NCI-H524 treated with DMSO at 0.1 percent for 48 hours (cell line): ENCODE measurements around the gene MCM3.

ENCODE experiments used
- DNase-seq: peaks from one replicate; lab custom pipeline; 2025; lab: John Stamatoyannopoulos, UW

Gene MCM3

DNA sequence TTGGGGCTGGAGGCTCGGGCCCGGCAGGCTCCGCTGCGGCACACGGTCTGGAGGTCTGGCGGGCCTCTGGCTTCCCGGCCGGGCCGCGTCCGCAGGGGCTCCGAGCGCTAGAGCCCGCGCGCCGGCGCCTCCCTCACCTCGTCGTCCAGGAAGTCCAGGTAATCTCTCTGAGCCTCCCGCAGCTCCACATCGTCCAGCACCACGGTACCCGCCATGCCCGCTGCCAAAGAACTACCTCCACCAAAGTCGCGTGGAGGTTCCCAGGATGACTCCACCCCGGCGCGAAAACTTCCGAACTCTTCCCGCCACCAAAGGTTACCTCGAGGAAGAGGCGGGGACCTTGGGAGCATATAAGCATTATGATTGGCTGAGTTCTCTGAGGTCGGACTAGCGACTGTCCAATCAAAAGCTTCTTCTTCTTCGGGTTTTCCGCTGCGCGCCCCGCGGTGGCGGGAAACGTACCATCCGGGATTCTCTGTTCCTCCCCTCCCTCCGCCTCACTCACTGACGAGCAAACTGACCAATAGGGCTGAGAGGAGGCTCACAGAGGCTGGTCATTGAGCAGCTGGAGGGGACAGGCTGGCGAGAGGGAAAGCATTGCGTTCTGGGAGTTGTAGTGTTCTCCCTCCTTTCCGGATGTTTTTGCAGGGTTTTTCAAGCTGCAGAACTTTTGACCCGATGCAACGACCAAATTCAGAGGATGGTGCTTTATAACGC, at the start of gene MCM3:
MCM3 (minus strand) TSS at position 283 of the 717 bp plus-strand sequence; CDS start at position 215, 68 bp downstream.
- DNase-seq: peak; percentile 97

DNA sequence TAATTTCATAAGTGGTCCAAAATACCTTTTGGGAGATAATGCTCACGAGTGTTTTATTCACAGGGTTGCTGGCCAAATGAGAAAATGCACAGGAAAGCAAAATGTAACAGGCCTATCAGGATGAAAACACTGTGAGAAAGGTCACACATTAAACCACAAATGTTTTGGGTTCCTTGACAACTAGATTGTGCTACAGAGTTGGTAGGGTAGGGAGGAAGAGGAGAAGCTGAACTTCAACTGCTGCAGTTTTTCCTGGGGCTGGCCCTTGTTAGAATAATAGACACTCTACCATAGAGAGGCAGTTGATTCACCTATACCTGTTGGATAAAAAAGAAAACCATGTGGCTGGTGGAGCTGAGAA, 49.3 kb upstream of the MCM3 start:
- DNase-seq: no peak

DNA sequence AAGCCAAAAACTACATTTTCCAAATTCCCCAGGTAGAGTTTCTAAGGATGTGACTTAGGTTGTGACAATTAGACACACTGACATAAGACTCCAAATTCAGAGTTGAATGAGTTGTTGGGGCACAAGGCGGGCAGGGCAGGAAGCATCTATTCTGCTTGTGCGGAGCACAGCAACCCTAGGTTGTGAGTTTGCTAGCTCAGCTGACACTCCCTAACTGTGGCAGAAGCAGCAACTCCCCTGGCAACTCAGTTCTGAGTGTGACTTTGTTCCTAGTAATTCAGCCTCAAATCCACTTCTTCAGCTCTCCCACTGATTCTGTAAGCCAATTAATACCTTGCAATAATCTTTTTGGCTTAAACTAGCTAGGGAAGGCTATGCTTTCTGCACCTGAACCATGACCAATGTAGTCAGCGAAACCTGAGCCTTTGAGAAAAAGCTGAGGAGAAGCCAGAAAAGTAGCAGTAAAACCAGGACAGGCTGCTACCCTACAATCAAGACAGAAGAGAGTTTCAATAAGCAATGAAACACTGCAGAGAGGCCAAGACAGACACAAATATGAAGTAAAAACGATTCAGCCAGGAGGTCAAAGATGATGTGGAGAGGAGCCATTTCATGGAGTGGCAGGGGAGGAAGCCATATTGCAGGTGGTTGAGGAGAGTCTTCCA, 47.4 kb upstream of the MCM3 start:
- no peak for DNase-seq

DNA sequence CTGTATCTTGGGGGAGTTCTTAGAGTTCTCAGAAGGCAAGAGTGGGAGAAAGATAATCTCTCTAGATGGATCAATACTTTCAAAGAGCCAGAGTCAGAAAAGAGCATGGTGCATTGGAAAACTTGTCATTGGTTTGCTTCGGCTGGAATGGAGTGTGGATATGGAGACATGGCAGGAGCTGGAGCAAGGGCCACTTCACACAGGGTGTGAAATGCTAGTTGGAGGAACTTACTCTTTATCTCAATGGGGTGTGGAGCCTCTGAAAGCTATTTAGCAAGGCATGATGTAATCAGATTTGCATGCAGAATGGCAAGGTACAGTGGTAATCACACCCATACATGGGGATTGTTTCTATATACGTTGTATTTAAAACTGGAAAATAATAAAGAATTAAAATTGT, 45.9 kb upstream of the MCM3 start:
- no peak for DNase-seq

DNA sequence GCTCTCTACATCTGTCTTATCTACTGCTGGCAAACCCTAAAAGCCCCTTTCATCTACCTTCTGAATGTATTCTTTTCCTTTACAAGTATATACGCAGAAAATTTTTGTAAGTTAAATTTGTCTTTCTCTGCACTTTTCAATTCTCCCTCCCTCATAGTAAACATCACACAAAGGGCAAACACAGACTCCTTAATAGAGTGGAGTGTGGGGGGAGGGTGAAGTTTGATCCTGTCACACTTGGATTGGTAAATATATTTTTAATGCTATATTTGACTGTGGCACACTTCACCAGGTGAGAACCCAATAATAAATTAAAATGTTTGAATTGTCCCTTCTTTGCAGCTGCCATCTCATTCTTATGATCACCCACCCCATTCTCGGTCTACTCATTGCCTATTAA, 44.2 kb upstream of the MCM3 start:
- no peak for DNase-seq

DNA sequence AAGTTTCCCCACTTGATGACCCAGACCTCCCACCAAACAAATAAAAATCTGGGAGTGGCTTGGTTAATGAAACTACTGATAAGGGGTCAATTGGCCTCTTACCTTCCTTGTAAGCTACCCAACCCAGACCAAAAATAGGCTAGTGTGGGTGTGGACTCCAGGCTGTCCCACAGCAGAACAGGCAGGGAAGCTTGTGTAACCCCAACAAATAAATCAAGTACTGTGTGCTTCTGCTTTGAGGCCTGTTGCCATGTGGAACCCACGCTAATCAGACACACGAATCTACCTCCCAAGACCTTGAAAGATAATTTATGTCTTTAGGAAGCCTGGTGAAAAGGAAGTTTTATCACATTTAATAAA, 43.7 kb upstream of the MCM3 start:
- no peak for DNase-seq

DNA sequence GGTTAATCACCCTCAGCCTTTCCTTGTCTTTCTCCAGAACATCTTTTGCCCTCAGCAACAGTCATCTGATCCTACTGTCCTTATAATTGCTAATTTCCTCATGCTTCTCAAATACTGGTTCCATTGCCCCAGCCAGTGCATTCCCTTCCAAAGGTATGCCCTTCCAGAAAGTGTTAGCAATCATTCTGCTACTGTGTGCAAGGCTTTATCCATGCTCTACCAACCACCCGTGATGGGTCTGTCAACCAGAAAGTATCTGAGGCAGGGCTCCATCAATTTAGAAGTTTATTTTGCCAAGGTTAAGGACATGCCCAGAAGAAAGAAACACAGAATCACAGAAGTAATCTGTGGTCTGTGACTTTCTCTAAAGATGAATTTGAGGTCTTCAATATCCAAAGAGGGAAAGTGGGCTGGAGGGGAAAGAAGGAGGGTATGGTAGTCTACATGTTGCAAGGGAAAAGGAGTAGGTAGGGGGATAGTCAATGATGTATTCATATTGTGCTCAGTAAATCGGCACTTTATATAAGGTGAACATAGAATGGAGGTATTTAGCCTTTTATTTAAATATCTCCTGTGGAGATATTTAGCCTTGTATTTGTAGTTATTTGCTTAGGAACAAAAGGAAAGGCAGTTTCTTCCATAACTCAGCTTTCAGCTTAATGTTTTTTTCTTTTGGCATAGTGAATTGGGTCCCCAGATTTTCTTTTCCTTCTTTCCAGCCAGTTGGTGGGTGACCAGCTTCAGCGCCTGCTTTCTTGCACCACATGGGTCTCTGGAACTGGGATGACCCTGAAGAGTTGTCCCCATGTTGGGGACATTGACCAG, 42.2 kb upstream of the MCM3 start:
- DNase-seq: no peak

DNA sequence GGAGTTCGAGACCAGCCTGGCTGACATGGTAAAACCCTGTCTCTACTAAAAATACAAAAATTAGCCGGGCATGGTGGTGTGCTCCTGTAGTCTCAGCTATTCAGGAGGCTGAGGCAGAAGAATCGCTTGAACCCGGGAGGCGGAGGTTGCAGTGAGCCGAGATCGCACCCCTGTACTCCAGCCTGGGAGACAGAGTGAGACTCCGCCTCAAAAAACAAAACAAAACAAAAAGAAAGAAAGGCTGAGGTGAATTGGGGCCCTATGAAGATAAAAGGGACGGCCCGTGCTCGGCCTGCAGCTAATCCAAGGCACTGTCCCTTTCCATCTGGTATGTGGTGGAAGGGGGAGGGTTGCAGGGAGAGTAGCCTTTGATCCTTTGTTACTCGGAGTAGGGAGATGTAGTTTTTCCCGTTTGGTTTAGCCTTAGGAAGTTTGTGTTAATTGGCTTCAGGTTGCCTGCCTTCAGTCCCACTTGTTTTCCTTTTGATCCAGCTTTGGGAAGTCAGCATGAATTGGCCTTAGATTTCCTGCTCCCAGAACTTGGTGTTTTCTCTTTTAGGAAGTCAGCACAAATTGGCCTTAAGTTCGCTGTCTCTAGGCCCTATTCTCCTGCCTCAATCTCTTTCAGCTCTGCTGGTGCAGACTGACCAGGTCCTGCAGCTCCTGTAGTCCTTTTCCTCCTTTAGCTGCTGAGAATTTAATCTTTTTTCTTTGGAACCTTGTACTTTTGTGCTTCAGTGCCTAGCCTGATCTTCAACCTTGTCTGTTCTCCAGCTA, 41.3 kb upstream of the MCM3 start:
- DNase-seq: no peak

DNA sequence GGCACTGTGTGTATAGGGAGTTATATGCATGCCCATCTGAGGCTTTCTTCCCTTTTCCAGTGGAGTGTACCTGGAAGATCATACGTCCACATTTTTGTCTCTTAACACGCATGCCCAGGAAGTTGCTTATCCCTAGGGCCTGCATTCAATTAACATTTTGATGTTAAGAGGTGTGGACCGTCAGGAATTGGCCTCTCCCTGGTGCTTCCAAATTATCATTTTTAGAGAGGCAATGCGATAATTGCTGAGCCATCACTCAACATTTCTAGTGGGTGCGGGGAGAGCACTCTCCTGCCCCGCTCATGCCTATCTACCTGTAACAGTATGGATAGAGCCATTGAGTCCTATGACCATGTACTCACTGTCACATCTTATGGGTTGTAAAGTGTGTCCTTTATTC, 39.6 kb upstream of the MCM3 start:
- no peak for DNase-seq

DNA sequence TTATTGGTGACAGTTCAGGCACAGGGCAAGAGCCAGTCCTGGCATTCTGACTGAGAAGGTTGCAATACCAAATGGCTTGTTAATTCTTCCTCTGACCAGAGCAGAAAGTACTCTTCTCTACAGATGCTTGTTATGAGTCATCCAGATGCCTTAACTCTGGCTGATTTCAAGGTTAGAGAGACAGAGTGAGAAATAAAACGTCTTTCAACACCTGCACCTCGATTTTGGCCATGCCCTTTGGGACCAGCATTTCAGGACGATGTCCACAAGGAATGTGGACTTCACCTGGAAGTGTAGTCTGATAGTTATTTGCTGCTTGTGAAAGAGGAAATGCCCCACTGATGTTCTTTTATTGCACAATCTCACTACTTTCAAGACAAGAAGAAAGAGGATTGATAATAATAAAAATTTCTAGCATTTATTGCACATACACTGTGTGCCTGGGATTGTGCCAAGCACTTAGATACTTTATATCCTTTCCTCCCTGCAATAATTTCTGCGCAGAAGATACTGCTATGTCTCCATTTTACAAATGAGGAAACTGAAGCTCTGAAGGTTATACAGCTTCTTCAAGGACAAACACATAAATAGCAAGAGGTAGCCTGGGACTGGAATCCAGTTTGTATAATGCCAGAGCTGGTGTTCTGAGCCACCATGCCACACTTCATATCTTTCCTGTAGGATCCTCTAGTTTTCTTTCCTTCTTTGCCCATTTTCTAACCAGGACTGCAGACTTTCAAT, 33.5 kb upstream of the MCM3 start:
- no peak for DNase-seq

DNA sequence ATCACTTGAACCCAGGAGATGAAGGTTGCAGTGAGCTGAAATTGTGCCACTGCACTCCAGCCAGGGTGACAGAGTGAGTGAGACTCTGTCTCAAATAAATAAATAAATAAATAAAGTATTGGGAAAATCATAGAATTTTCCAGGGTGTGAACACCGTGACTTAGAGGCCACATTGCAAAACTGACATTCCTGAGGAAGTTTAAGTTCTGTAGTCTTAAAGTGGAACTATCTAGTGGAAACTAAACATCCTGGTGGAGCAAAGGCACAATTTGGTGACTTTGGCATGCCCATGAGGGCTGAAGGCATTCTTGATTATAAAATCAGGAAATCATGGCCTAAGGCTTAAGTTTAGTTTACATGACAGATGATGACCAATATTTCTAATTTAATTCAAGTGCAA, 32.7 kb upstream of the MCM3 start:
- DNase-seq: no peak

DNA sequence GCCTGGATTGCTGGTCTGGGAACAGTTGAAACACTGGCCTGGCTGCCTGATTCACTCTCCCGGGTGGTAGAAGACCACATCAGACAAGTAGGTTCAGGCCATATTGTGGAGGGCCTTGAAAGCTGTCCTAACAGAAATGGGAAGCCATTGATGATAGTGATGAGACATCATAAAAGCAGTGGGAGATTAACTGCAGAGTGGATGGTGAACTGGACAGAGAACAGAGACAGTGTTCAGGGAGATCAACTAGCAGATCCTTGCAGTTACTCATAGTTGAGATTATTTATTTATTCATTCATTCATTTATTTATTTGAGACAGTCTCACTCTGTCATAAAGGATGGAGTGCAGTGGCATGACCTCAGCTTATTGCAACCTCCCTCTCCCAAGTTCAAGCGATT, 30.2 kb upstream of the MCM3 start:
- no peak for DNase-seq

DNA sequence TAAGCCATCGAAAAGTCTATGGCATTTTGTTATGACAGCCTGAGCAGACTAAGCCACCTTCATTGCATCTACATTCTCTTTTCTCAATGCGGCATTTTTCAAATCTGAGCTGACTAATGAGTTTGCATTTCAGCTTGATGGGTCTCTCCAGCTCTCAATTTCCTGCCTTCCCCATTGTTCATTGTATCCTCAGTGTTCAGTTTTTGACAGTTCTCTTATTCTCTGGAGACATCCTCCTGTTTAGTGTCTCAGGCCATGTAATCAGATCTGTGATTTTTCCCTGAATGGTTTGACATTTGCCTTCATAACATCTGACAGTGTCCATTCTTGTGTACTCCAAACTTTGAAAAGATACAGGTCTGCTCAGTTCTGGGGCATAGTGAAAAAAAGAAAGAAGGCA, 27.9 kb upstream of the MCM3 start:
- no peak for DNase-seq

DNA sequence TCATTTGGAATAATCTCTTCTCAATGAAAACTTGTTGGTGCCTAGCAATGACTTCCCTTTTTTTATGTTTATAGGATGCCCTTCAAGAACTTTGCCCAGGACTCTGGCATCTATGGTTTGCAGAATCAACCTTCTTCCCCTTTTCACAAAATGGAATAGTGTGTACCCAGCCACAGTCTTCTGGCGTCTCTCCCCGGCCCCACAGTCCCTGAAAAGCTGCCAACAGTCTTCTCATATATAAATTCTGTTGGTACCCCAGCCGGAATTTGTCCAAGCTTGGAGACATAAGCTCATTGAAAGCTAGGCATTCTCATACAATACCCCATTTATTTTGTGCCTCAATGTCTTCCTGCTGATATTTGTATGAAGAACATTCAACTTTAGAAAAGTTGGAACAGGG, 26.4 kb upstream of the MCM3 start:
- no peak for DNase-seq

DNA sequence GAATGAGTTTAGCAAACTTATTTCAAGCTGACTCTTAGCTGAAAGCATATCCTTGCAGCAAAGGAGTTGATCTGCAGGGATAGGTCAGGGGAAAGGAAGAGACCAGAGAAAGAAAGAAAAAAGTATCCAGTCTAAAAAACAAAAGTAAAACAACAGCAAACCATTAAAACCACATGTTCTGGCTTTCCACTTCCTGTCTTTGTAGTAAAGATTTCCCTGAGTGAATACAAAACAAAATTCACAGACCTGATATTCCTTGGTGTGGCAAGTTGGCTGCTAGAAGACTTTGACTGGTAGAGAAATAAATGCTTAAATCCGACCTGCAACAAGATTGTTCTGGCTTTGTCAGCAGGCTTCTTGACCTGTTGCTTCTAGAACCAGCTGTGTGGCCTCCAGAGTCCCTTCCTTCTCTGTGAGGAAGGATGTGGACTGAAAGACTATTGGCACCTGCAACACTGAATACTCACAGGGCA, 23.4 kb upstream of the MCM3 start:
- no peak for DNase-seq

DNA sequence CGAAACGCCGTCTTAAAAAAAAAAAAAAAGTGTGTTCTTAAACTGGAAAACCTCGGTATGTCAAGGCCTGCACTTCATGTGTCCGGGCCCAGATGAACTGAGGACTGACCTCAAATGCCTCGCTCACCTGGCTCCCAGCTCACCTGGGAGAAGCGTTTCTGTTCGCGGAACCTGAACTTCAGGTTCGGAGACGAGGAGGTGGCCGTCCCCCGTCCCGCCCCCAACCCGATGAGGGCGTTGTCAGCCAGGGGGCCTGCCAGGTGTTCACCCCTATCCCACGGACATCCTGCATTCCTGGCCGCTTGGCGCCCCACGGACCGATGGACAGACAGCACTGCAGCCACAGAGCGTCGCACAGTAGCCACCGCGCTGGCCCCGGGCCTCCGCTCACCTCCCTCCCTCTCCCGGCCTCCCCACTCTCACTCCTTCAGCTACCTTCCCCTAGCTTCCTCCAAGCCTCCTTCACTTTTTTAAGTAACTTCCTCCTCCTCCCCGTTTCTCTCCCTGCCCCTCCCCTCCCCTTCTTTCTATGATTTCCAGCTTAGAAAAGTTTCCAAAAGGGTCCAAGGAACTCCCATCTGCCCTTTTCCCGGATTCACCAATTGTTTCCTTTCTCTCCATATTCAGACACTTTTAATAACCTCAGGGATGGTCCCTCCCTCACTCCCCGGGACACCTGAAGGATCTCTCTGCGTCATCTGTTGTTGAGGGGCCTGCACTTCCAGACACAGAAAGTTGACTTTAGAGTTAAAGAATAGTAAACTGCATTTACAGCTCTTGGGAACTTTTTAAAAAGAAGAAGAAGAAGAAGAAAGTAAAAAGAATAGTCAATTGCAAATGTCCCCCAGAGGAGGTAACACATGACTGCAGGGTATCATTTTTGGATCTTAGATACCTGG, 22.7 kb upstream of the MCM3 start:
- no peak for DNase-seq

DNA sequence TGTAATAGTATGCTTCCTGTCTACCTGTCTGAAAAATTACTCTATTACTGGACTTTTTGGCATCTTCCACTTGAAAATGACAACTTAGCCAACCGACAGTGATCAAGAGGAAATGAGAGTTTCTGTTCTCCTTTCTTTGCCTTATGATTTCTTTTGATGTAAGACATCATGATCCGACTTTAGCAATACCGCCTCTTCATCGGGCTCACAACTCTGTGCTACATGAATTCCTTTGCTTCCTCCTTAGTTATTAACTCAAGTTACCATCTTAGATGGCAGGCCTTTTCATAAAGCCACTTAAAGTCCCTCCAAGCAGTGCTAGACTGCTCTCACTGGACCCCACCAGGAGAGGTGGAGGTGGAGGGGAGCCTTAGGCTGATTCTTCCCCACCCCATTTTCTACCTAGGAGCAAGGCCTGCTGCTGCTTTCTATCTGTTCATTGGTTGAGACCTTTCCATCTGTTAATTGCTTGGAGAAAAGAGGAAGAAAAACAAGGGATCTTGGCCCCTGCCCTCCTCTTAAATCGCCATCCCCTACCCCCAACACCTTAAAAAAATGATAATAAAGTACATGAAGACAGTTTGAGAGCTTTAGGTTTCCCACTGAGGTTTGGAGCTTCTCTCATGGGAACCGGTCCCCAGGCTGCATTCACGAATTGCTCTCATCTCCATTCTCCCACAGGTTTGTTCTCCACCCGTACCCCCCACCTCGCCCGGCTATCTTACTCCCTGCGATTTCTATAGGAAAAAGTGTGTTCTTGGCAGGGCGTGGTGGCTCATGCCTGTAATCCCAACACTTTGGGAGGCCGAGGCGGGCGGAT, 21.6 kb upstream of the MCM3 start:
- DNase-seq: no peak

DNA sequence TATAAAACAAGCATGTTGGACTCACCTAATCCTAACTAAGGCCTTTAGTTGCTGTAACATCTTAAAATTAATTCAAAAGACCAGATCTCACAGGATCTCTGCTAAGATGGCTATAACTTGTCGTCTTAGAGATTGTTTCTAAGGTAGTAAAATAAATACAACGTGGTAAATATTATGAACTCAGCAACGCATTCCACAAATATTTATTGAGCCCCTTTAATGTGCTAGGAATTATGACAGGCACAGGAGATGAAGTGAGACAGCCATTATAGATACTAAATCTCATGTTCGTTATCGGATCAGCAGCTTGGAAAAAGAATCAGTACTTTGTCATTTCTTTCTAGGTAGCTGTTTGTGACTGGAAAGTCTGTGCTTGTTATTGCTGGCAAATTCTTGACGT, 20.9 kb upstream of the MCM3 start:
- DNase-seq: no peak

DNA sequence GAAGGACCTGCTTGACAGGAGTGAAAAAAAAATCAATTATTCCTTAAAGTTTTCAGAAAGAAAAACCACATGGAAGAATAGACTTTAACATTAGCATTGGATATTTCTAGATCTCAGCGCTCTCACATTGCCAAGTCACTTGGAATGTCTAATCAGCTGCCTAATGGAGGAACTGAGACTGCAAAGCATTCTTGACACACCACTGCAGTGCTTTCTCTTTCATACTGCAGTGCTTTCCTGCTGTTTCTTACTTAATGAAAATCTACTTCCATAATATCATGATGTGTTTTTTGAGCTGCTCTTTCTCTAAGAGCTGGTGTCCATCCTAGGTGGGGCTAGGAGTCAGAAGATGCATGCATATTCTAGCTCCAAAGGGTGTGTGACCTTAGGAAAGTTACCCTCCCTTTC, 20.4 kb upstream of the MCM3 start:
- no peak for DNase-seq

DNA sequence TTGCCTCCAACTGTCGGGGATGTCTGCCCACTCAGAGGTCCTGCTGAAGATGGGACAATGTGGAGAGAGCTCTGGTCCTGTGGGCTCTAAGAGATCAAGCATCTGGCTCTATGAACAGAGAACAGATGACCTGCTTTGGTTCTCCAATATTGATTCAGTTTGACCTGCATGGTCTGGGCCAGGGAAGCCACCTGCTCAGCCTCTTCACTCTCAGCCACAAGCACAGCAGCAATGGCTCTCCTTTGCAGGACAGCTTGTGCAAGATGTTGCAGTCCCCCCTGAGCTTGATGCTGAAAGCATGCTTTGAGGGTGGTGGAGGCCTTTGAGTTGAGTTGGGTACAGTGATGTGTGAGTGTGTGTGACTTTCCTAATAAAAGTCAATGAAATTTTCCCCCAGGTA, 18.6 kb upstream of the MCM3 start:
- no peak for DNase-seq
